ENCODE data around the gene DAPK1.

Gene DAPK1

GRCh38 chr9:87615547-87616148 is 118.0 kb downstream of the DAPK1 start:
- no peak for DNase-seq

- no peak for DNase-seq
These were observed 120.6 kb downstream of the DAPK1 start for GRCh38 chr9:87618226-87618625.

GRCh38 chr9:87618931-87619330 is 121.3 kb downstream of the DAPK1 start:
- DNase-seq, result no peak

DNA sequence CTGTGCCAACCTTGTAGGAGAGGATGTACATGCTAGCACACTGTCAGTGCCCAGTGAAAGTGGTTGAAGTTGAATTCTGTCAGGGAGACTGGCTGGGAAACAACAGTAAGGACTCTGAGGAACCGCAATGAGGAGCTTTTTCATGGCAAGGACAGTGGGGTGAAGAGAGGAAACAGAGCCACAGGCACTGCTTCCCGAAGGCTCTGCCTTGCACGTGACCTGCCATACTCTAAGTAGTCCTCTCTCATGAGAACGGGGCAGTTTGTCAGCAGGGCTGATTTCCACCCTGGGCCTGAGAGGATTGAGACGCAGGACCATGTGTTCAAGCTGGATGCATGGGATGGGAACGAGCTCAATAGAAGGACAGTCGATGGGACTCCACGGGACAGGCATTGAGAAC is 121.7 kb downstream of the DAPK1 start:
- no peak for DNase-seq

DNA sequence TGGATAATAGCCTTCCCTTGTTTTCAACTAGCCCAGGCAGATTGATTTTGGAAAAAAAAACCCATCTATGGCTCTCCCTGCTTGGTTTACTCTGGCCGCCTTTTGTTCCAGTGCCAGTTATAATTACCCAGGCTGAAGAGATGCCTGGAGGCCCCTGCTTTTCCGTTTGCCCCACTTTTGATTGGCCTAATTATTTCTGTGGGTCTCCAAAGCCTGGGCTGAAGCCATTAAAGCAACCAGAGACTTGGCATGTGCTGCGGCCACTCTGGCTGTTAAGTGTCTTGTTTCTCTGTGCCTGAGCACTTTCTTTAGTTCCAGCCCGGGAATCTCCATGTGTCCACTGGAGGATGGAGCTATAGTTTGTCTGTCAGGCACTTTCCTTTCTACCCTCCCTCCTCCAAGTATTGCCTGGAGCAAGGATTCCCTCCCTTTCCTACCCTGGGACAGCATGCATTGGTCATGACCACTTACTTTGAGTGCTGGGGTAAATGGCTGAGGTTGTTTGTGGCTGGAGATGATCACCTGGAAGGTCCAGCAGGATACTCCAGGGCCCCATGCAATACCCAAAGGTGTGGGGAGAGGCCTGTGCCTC is 123.2 kb downstream of the DAPK1 start:
- DNase-seq, result no peak

- no peak for DNase-seq
These were observed 124.4 kb downstream of the DAPK1 start for GRCh38 chr9:87622098-87622497.

DNA sequence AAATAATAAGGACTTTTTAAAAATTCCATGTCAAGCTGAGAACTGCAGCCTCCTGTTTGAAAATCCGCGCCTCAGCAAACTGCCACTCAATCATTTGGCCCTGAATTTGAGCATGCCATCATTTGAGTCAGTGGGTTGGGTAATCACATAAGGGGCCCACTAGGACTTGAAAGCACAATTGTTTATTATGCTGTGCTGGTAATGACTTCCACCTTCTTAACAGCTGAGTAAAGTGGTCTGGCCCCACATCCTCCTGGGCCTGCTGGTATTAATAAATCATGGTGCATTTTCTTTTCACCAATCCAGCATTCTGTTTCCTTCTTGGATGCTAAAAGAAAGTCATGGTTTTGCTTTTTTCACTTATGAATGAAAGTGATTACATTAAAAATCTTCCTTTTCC is 125.3 kb downstream of the DAPK1 start:
- no peak for DNase-seq

DNA sequence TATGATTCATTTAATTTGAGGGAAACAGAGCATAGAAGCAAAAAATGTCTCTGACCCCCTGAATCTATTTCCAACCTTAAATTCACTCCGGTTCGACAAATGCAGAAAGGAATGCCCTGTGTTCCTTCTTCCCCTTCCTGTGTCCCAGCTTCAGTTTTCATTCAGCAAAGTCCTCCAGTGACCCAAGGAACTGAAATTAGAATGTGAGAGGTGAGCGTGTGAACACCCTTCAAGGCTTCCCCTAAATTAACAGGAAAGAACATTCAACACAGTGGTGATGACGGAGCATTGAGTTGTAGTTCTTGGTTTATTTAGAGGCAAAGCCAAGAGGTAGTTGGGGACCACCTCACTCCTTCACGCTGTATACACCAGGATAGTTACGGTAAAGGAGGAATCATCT is 130.7 kb downstream of the DAPK1 start:
- no peak for DNase-seq

- no peak for DNase-seq
These were observed 131.4 kb downstream of the DAPK1 start for GRCh38 chr9:87629104-87629503.

- no peak for DNase-seq
These were observed 132.6 kb downstream of the DAPK1 start for GRCh38 chr9:87630266-87630665.

GRCh38 chr9:87630846-87631245 is 133.2 kb downstream of the DAPK1 start:
- no peak for DNase-seq

DNA sequence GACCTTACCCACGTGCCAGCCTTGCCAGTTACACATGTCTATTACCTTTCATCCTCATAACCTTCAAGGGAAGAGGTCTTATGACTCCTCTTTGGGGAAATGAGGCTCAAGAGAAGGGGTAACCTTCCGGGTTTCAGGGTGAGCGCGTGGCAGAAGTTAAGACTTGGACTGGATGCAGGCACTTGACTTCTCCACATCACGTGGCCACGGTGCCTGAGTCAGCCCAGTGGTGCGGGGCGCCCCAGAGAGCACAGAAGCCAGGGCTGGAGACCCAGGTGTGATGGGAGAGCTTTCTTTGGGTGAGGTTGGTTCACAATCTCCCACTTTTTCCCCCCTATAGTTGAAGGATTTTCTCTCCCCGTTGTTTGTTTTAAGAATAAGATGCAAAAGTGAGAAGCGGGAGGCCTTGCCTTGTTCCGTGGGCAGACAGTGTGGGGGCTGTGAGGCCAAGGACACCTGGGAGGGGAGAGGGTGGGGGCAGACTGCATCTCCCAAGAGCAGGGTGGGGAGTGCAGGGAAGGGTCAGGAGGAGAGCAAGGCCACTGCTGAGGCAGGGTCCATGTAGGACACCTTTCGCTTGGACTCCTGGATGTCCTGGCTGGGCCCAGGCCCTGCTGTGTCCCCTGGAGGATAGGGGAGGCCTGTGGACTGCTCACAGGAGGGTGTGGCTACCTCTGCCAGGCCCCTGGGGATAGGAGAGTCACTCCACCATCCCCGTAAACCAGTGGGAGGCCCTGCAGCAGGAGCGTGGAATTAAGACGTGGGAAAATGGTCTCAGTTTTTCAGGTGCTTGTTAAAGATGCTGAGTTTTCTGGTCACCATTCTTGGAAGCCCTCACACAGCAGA is 138.2 kb downstream of the DAPK1 start:
- DNase-seq, result no peak

DNA sequence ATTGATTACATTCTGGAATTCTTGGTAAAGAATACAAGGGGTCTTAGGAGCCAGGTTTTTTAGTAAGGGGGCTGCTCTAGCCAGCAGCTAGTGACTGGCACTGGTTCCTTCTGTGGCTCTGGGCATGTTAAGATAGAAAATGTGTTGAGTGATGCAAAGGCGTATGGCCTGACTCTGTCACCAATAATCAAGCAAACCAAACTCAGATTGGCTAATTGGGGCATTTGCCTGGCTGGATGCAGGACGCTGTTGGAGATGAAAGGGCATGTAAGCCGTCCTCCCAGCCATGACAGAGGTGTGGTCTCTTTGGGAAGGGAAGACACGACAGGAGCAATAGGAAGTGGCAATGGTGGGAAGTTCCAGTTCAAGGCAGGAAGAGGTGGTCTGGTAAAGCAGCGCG is 140.6 kb downstream of the DAPK1 start:
- DNase-seq, result no peak

DNA sequence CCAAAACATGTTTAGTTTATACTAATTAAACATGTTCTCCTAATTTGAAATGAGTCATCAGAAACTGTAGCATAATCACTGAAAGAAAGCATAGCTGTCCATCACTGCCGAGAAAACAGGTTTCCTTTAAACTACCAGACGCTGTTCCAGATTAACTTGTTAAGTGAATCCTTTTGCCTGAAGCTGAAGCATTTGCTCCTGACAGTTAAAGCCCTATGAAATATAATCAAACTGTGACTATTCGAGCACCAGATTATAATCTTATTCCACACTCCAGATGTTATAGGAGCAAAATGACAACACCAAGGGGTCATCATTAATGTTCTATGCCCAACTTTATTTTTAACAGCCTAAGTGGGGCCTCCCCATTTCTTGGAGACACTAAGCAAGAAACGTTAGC is 142.3 kb downstream of the DAPK1 start:
- no peak for DNase-seq

DNA sequence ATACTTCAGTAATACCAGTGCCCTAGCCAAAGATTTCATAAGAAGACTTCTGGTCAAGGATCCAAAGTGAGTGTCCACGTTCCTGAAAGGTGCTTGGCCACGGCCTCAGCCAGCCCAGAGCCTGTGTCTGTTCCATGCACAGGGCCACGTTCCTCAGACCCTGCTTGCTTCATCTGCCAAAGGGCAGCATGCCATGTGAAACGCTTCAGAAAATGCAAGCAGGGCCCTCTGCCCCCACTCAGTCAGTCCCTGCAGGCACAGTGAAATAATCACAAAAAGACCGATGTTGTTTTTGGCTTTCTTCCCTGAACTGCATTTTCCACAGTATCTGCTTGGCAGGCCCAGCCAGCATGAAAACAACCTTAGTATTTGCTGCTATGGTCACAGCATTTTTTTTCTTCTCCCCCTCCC is 142.7 kb downstream of the DAPK1 start:
- no peak for DNase-seq

GRCh38 chr9:87641067-87641466 is 143.4 kb downstream of the DAPK1 start:
- DNase-seq, result no peak

- no peak for DNase-seq
These were observed 144.9 kb downstream of the DAPK1 start for GRCh38 chr9:87642330-87643106.

DNA sequence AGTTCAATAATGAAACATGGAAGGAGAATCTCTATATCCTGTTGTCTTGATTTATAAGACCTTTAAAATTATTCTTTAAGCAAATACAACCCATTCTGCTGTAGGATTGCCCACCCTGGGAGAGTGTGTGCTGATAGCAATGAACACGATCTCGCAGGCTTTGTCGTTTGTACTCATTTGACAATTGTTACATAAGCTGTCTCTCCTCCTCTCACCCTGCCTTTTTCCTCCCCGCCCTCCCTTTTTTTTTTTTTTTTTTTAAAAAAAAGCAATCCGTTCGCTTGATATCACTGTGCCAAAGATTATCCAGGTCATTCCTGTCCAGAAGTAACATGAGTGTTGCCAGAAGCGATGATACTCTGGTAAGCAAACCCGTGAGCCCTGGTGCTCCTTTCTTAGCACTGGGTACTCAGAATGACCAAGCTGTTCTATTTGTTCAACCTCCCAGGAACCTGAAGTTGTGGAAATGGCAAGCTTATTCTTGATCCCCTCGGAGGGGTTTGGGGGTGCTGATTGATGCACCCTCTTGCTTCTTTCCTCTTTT is 145.5 kb downstream of the DAPK1 start:
- DNase-seq, result no peak

DNA sequence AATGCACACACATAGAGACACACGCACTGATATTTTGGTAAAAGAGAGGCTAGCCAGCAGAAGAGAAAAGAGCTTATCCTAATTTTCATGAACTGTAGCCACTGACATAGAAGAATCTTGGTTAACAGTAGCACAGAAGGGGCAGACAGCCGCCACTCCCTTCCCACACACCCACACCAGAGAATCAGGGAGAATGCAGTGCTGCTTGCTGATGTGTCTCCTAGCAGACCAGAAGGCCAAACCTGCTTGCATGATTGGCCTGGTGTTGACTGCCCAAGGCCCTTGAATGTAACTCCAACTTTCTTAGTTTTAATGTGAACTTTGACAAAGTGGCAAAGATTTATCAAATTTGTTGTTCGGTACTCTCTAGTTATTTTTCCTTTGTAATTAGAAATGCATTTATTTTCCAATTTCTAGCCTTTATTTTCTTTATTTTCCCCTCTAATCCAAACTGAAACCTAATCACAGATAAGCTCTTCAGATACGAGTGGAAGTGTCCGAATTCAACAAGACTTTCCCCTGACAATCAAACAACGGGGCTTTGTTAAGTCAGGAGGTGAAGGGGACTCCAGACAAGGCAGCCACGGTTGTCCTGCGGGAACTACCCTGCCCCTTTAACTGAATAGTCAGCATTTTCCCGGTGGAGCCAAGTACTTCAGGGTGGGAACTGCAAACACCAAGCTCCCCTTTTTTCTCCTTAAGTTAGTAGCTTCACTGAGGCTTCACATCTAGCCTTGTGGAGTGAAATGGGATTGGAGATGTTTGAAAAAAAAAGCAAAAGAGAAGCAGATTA is 146.3 kb downstream of the DAPK1 start:
- no peak for DNase-seq

GRCh38 chr9:87644659-87645058 is 147.0 kb downstream of the DAPK1 start:
- DNase-seq, result no peak

DNA sequence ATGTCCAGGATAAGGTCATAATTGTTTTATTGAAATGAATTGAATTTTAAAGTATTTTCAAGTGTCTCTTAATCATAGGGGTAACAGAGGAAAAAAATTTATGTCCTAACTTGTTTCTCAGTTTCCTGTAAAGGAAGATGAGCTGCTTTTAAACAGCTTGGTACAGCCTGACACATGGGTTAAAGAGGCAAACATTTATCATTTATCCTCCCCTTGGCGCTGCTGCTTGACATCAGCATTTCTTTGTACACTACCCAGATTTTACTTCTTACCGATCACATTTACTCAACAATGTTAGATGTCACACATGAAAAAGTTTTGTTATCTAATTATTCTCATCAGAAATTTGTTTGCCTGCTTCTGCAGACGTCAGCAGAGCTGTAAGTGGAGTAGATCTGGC is 148.9 kb downstream of the DAPK1 start:
- DNase-seq, result no peak

GRCh38 chr9:87647114-87647513 is 149.4 kb downstream of the DAPK1 start:
- no peak for DNase-seq

Measured in cerebellar nuclear complex (tissue), 1 donor.